Liver (tissue), 9 donors: ENCODE data around the gene FAM151A. TPM values are rescaled to one million over a fixed set of nuclear protein-coding genes. Genes with fewer than 3 reads are reported as not detected.

Experiments used
- DNase-seq: peaks from one replicate; pipeline ENCODE4 v3.0.0-alpha.2; 2017; ENCODE audit warnings: low spot score
- H3K27ac ChIP-seq, 2 donors: one replicate each; pipeline ENCODE4 v1.7.0; 2013; ENCODE audit warnings: inconsistent platforms in 2 of 2, low read length in 2 of 2, control low read depth in 1 of 2, low read depth in 1 of 2, mild to moderate bottlenecking in 1 of 2
- H3K27me3 ChIP-seq, 4 donors: one replicate each; pipeline versions ENCODE4 v1.6.1 to v1.7.0; 2013; ENCODE audit warnings: low read length in 3 of 4, inconsistent platforms in 1 of 4, mild to moderate bottlenecking in 1 of 4, moderate library complexity in 1 of 4; ENCODE audit not compliant: control insufficient read depth in 4 of 4, insufficient read depth in 4 of 4
- H3K36me3 ChIP-seq, 4 donors: one replicate each; pipeline versions ENCODE4 v1.6.1 to v1.7.0; 2013; ENCODE audit warnings: low read length in 3 of 4, mild to moderate bottlenecking in 3 of 4, low read depth in 1 of 4, moderate library complexity in 1 of 4; ENCODE audit not compliant: control insufficient read depth in 4 of 4, insufficient read depth in 3 of 4
- H3K4me1 ChIP-seq, 4 donors: one replicate each; pipeline versions ENCODE4 v1.6.1 to v1.7.0; 2013; ENCODE audit warnings: low read length in 3 of 4, mild to moderate bottlenecking in 3 of 4, moderate library complexity in 1 of 4; ENCODE audit not compliant: control insufficient read depth in 4 of 4, insufficient read depth in 4 of 4
- H3K4me3 ChIP-seq, 3 donors: one replicate each; pipeline versions ENCODE4 v1.6.1 to v1.7.0; 2013; ENCODE audit warnings: low read length in 3 of 3, control low read depth in 1 of 3, low read depth in 1 of 3, mild to moderate bottlenecking in 1 of 3
- H3K9ac ChIP-seq, 2 donors: one replicate each; pipeline ENCODE4 v1.7.0; 2013; ENCODE audit warnings: low read length in 2 of 2, mild to moderate bottlenecking in 2 of 2, moderate library complexity in 2 of 2, control low read depth in 1 of 2, low read depth in 1 of 2
- H3K9me3 ChIP-seq, 4 donors: one replicate each; pipeline versions ENCODE4 v1.6.1 to v1.7.0; 2013; ENCODE audit warnings: low read length in 3 of 4; ENCODE audit not compliant: control insufficient read depth in 4 of 4
- EGR1 ChIP-seq, 2 donors: IDR thresholded peaks; 2 replicates each; pipeline ENCODE4 v1.6.1; 2016 to 2018; ENCODE audit warnings: antibody characterized with exemption in 2 of 2, low read depth in 2 of 2
- FOXA1 ChIP-seq: IDR thresholded peaks from 2 replicates; pipeline ENCODE4 v1.6.1; 2016; ENCODE audit warnings: antibody characterized with exemption
- FOXA2 ChIP-seq: IDR thresholded peaks from 2 replicates; pipeline ENCODE4 v1.6.1; 2016; ENCODE audit warnings: antibody characterized with exemption
- GABPA ChIP-seq, 2 donors: IDR thresholded peaks in 1 of 2; conservative IDR thresholded peaks in 1 of 2; 2 replicates each; pipeline ENCODE4 v1.6.1; 2016; ENCODE audit warnings: antibody characterized with exemption in 2 of 2, mild to moderate bottlenecking in 1 of 2, moderate library complexity in 1 of 2
- HNF4A ChIP-seq, 2 donors: conservative IDR thresholded peaks; 2 replicates each; pipeline ENCODE4 v1.6.1; 2016; ENCODE audit warnings: antibody characterized with exemption in 2 of 2, mild to moderate bottlenecking in 2 of 2
- HNF4G ChIP-seq: IDR thresholded peaks from 2 replicates; pipeline ENCODE4 v1.6.1; 2016; ENCODE audit warnings: antibody characterized with exemption
- JUND ChIP-seq, 2 donors: IDR thresholded peaks; 2 replicates each; pipeline ENCODE4 v1.6.1; 2016; ENCODE audit warnings: antibody characterized with exemption in 2 of 2
- NR2F2 ChIP-seq: IDR thresholded peaks from 2 replicates; pipeline ENCODE4 v1.6.1; 2016; ENCODE audit warnings: antibody characterized with exemption
- RAD21 ChIP-seq, 2 donors: IDR thresholded peaks; 2 replicates each; pipeline ENCODE4 v1.6.1; 2016; ENCODE audit warnings: antibody characterized with exemption in 2 of 2, mild to moderate bottlenecking in 2 of 2
- REST ChIP-seq: IDR thresholded peaks from 2 replicates; pipeline ENCODE4 v1.6.1; 2016; ENCODE audit warnings: antibody characterized with exemption, mild to moderate bottlenecking
- RXRA ChIP-seq, 2 donors: IDR thresholded peaks; 2 replicates each; pipeline ENCODE4 v1.6.1; 2017 to 2018; ENCODE audit warnings: antibody characterized with exemption in 2 of 2, mild to moderate bottlenecking in 1 of 2
- SP1 ChIP-seq: IDR thresholded peaks from 2 replicates; pipeline ENCODE4 v1.6.1; 2018; ENCODE audit warnings: antibody characterized with exemption, mild to moderate bottlenecking
- TAF1 ChIP-seq: conservative IDR thresholded peaks from 2 replicates; pipeline ENCODE4 v1.6.1; 2016; ENCODE audit warnings: antibody characterized with exemption, mild to moderate bottlenecking
- YY1 ChIP-seq: IDR thresholded peaks from 2 replicates; pipeline ENCODE4 v1.6.1; 2016; ENCODE audit warnings: antibody characterized with exemption, mild to moderate bottlenecking
- WGBS: extraction: QIAGEN DNeasy Blood & Tissue Kit; methylation state at CpG from one replicate; pipeline ENCODE4 v1.1.7; 2013; 5-methylcytosine and 5-hydroxymethylcytosine counted together
- polyA plus RNA-seq, 2 donors: library from polyadenylated mRNA; stranded (reverse) in 1 of 2; unstranded in 1 of 2; fragments of 200-250 nt in 1 of 2; fragments of >200 nt in 1 of 2; fragmentation: Nextera tagmentation in 1 of 2; extraction: Ambion mirVana in 1 of 2; gene quantifications; one replicate each; pipeline versions ENCODE4 v1.2.1 to v1.2.3, GENCODE V29; 2013 to 2015
- total RNA-seq, 2 donors: library from RNA; depleted of rRNA; stranded (reverse); fragments of >200 nt; gene quantifications; one replicate each; pipeline ENCODE4 v1.2.3, GENCODE V29; 2014
- TF ChIP-seq, protein P1 (sequence below): IDR thresholded peaks from 2 replicates; pipeline ENCODE4 v1.6.1; 2016; ENCODE audit warnings: antibody characterized with exemption
- TF ChIP-seq, protein P2 (sequence below): IDR thresholded peaks from 2 replicates; pipeline ENCODE4 v1.6.1; 2016; ENCODE audit warnings: antibody characterized with exemption
- TF ChIP-seq, protein P3 (sequence below): IDR thresholded peaks from 2 replicates; pipeline ENCODE4 v1.6.1; 2016; ENCODE audit warnings: antibody characterized with exemption
- TF ChIP-seq, protein P4 (sequence below): fragments of 150-350 bp; IDR thresholded peaks from 2 replicates; pipeline ENCODE4 v1.5.1; 2017; ENCODE audit warnings: improper control_type of control experiment, low read depth, low read length; ENCODE audit not compliant: missing input control
- donor health status: healthy.
- donor health status: healthy.
- donor health status: healthy.
- donor health status: healthy.
- donor health status: healthy.

Gene FAM151A
- total and polyA plus RNA-seq, 4 donors, result 1.5 to 25.1 (median 4.7) TPM

DNA sequence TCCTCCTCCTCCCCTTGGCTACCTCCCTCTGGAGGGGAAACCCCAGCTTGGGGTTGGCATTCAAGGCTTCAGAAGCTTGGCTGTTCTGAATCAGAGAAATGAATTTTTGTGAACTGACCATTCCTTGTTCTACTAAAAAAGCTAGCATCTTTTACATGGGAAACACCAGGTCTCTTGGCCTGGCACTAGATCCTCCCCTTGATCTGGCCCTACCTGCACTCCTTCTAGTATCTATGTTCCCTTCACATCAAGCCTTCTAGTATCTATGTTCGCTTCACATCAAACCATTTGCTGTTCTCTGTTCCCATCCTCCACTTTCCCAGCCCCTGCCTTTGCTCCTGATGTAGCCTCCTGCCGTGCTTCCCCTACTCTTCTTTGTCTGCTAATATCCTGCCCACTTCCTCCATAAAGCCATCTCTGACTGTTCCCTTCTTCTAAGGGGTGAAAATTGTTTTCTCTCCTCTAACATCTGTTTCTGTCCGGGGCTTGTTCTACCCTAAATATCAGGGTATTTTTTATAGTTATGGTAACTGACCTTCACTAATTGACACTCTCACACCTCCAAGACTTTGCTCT lies 25.8 kb downstream of the FAM151A start:
- Histone ChIP-seq H3K9me3 (no peaks in the 10 kb centered on the region), H3K27ac (no peak overlapping the region), H3K9ac (no peak overlapping the region), H3K27me3 (no peaks in the 10 kb centered on the region), H3K36me3 (no peaks in the 10 kb centered on the region), H3K4me1 (no peaks in the 10 kb centered on the region), H3K4me3 (no peak overlapping the region)
- 92% methylated on average over 3 of the region's 3 CpGs for WGBS
- no peak for TF ChIP-seq RAD21 (IDR thresholded peaks at IDR 0.05)
- TF ChIP-seq JUND (IDR thresholded peaks at IDR 0.05), result no peak
- no peak for TF ChIP-seq RXRA (IDR thresholded peaks at IDR 0.05)
- TF ChIP-seq YY1, result no peak
- TF ChIP-seq GABPA (IDR thresholded peaks at IDR 0.05 in 1 of 2, conservative IDR thresholded peaks at IDR 0.05 in 1 of 2), result no peak
- TF ChIP-seq, protein P1, sequence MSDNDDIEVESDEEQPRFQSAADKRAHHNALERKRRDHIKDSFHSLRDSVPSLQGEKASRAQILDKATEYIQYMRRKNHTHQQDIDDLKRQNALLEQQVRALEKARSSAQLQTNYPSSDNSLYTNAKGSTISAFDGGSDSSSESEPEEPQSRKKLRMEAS, result no peak
- TF ChIP-seq HNF4A (conservative IDR thresholded peaks at IDR 0.05), result no peak
- no peak for TF ChIP-seq TAF1
- TF ChIP-seq FOXA1, result no peak
- no peak for TF ChIP-seq REST
- no peak for TF ChIP-seq FOXA2
- DNase-seq, result no peak

DNA sequence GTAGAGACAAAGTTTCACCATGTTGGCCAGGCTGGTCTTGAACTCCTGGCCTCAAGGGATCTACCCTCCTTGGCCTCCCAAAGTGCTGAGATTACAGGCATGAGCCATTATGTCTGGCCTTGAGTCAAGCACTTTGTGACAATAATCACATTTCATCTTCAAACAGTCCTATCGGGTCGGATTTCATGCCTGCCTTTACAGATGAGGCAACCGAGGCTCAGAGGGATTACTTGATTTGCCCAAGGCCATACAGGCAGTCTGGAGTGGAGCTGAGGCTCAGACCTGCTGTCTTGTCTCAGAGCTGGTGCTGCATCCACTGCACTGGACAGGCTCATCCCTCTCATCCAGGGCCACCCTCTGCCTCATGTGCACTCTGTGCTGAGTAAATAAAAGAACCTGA lies 26.6 kb downstream of the FAM151A start:
- 98% methylated on average over 3 of the region's 3 CpGs for WGBS
- Histone ChIP-seq H3K9me3 (no peaks in the 10 kb centered on the region), H3K4me1 (no peaks in the 10 kb centered on the region), H3K27ac (no peak overlapping the region), H3K4me3 (no peak overlapping the region), H3K36me3 (no peaks in the 10 kb centered on the region), H3K27me3 (no peaks in the 10 kb centered on the region), H3K9ac (no peak overlapping the region)
- TF ChIP-seq, protein P2, sequence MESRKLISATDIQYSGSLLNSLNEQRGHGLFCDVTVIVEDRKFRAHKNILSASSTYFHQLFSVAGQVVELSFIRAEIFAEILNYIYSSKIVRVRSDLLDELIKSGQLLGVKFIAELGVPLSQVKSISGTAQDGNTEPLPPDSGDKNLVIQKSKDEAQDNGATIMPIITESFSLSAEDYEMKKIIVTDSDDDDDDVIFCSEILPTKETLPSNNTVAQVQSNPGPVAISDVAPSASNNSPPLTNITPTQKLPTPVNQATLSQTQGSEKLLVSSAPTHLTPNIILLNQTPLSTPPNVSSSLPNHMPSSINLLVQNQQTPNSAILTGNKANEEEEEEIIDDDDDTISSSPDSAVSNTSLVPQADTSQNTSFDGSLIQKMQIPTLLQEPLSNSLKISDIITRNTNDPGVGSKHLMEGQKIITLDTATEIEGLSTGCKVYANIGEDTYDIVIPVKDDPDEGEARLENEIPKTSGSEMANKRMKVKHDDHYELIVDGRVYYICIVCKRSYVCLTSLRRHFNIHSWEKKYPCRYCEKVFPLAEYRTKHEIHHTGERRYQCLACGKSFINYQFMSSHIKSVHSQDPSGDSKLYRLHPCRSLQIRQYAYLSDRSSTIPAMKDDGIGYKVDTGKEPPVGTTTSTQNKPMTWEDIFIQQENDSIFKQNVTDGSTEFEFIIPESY, result no peak
- TF ChIP-seq FOXA2 (no peak), SP1 (no peak), NR2F2 (no peak), TAF1 (no peak), RAD21 (IDR thresholded peaks at IDR 0.05) (no peak), YY1 (no peak), HNF4A (conservative IDR thresholded peaks at IDR 0.05) (no peak), HNF4G (no peak), REST (no peak), RXRA (IDR thresholded peaks at IDR 0.05) (no peak), EGR1 (IDR thresholded peaks at IDR 0.05; ENCODE audit: low read depth in 2 of 2) (no peak), GABPA (IDR thresholded peaks at IDR 0.05 in 1 of 2, conservative IDR thresholded peaks at IDR 0.05 in 1 of 2) (no peak), JUND (IDR thresholded peaks at IDR 0.05) (no peak), FOXA1 (no peak)
- TF ChIP-seq, protein P1, result no peak
- TF ChIP-seq, protein P3, sequence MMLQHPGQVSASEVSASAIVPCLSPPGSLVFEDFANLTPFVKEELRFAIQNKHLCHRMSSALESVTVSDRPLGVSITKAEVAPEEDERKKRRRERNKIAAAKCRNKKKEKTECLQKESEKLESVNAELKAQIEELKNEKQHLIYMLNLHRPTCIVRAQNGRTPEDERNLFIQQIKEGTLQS, result no peak
- TF ChIP-seq, protein P4, sequence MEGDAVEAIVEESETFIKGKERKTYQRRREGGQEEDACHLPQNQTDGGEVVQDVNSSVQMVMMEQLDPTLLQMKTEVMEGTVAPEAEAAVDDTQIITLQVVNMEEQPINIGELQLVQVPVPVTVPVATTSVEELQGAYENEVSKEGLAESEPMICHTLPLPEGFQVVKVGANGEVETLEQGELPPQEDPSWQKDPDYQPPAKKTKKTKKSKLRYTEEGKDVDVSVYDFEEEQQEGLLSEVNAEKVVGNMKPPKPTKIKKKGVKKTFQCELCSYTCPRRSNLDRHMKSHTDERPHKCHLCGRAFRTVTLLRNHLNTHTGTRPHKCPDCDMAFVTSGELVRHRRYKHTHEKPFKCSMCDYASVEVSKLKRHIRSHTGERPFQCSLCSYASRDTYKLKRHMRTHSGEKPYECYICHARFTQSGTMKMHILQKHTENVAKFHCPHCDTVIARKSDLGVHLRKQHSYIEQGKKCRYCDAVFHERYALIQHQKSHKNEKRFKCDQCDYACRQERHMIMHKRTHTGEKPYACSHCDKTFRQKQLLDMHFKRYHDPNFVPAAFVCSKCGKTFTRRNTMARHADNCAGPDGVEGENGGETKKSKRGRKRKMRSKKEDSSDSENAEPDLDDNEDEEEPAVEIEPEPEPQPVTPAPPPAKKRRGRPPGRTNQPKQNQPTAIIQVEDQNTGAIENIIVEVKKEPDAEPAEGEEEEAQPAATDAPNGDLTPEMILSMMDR, result no peak
- no peak for DNase-seq
